ENCODE data around the gene NRAP.

NRAP gene

GRCh38 chr10:113663908-113664307 lies at the start of gene NRAP:
NRAP (minus strand) TSS chr10:113664041; CDS start chr10:113663882, 159 bp downstream.
- in situ Hi-C loops (cut with HindIII; ENCODE audit: low pct_ligation_motif_present, low pct_unique_long_range_greater_than_20kb, low sequenced_read_pairs): no loop called here
- DNase-seq: no peak

- no peak for DNase-seq
- in situ Hi-C loops (cut with HindIII; ENCODE audit: low pct_ligation_motif_present, low pct_unique_long_range_greater_than_20kb, low sequenced_read_pairs): no loop called here
Measured at GRCh38 chr10:113713640-113713982, 49.8 kb upstream of the NRAP start.

GRCh38 chr10:113712755-113713639 lies 49.2 kb upstream of the NRAP start:
- in situ Hi-C loops (cut with HindIII; ENCODE audit: low pct_ligation_motif_present, low pct_unique_long_range_greater_than_20kb, low sequenced_read_pairs): no loop called here
- DNase-seq: no peak

GRCh38 chr10:113712024-113712423 lies 48.2 kb upstream of the NRAP start:
- in situ Hi-C loops (cut with HindIII; ENCODE audit: low pct_ligation_motif_present, low pct_unique_long_range_greater_than_20kb, low sequenced_read_pairs): no loop called here
- no peak for DNase-seq

GRCh38 chr10:113711142-113711541 lies 47.3 kb upstream of the NRAP start:
- in situ Hi-C loops (cut with HindIII; ENCODE audit: low pct_ligation_motif_present, low pct_unique_long_range_greater_than_20kb, low sequenced_read_pairs): no loop called here
- no peak for DNase-seq

GRCh38 chr10:113709221-113709838 lies 45.5 kb upstream of the NRAP start:
- DNase-seq: peak; percentile 45
- in situ Hi-C loops (cut with HindIII; ENCODE audit: low pct_ligation_motif_present, low pct_unique_long_range_greater_than_20kb, low sequenced_read_pairs): no loop called here

- no peak for DNase-seq
- in situ Hi-C loops (cut with HindIII; ENCODE audit: low pct_ligation_motif_present, low pct_unique_long_range_greater_than_20kb, low sequenced_read_pairs): no loop called here
Measured at GRCh38 chr10:113708640-113709039, 44.8 kb upstream of the NRAP start.

GRCh38 chr10:113706623-113707022 lies 42.8 kb upstream of the NRAP start:
- in situ Hi-C loops (cut with HindIII; ENCODE audit: low pct_ligation_motif_present, low pct_unique_long_range_greater_than_20kb, low sequenced_read_pairs): no loop called here
- no peak for DNase-seq

GRCh38 chr10:113705344-113705652 lies 41.5 kb upstream of the NRAP start:
- in situ Hi-C loops (cut with HindIII; ENCODE audit: low pct_ligation_motif_present, low pct_unique_long_range_greater_than_20kb, low sequenced_read_pairs): no loop called here
- DNase-seq: no peak

GRCh38 chr10:113704637-113705343 lies 40.9 kb upstream of the NRAP start:
- peak; percentile 57 for DNase-seq
- in situ Hi-C loops (cut with HindIII; ENCODE audit: low pct_ligation_motif_present, low pct_unique_long_range_greater_than_20kb, low sequenced_read_pairs): no loop called here

- DNase-seq: no peak
- in situ Hi-C loops (cut with HindIII; ENCODE audit: low pct_ligation_motif_present, low pct_unique_long_range_greater_than_20kb, low sequenced_read_pairs): no loop called here
Measured at GRCh38 chr10:113697595-113697994, 33.8 kb upstream of the NRAP start.

GRCh38 chr10:113695691-113696090 lies 31.9 kb upstream of the NRAP start:
- no peak for DNase-seq

GRCh38 chr10:113693348-113693747 lies 29.5 kb upstream of the NRAP start:
- in situ Hi-C loops (cut with HindIII; ENCODE audit: low pct_ligation_motif_present, low pct_unique_long_range_greater_than_20kb, low sequenced_read_pairs): no loop called here
- no peak for DNase-seq

More at GRCh38 chr10:113695691-113696090, 31.9 kb upstream of the NRAP start:
- in situ Hi-C loops (cut with HindIII; ENCODE audit: low pct_ligation_motif_present, low pct_unique_long_range_greater_than_20kb, low sequenced_read_pairs): no loop called here

GRCh38 chr10:113692271-113692670 lies 28.4 kb upstream of the NRAP start:
- no peak for DNase-seq
- in situ Hi-C loops (cut with HindIII; ENCODE audit: low pct_ligation_motif_present, low pct_unique_long_range_greater_than_20kb, low sequenced_read_pairs): no loop called here

- in situ Hi-C loops (cut with HindIII; ENCODE audit: low pct_ligation_motif_present, low pct_unique_long_range_greater_than_20kb, low sequenced_read_pairs): no loop called here
- no peak for DNase-seq
Measured at GRCh38 chr10:113691381-113691780, 27.5 kb upstream of the NRAP start.

- DNase-seq: no peak
- in situ Hi-C loops (cut with HindIII; ENCODE audit: low pct_ligation_motif_present, low pct_unique_long_range_greater_than_20kb, low sequenced_read_pairs): no loop called here
Measured at GRCh38 chr10:113690749-113691148, 26.9 kb upstream of the NRAP start.

GRCh38 chr10:113689574-113689973 lies 25.7 kb upstream of the NRAP start:
- DNase-seq: no peak
- in situ Hi-C loops (cut with HindIII; ENCODE audit: low pct_ligation_motif_present, low pct_unique_long_range_greater_than_20kb, low sequenced_read_pairs): no loop called here

GRCh38 chr10:113689057-113689456 lies 25.2 kb upstream of the NRAP start:
- no peak for DNase-seq
- in situ Hi-C loops (cut with HindIII; ENCODE audit: low pct_ligation_motif_present, low pct_unique_long_range_greater_than_20kb, low sequenced_read_pairs): no loop called here

- DNase-seq: no peak
- in situ Hi-C loops (cut with HindIII; ENCODE audit: low pct_ligation_motif_present, low pct_unique_long_range_greater_than_20kb, low sequenced_read_pairs): no loop called here
Measured at GRCh38 chr10:113687037-113687436, 23.2 kb upstream of the NRAP start.

GRCh38 chr10:113686028-113686427 lies 22.2 kb upstream of the NRAP start:
- in situ Hi-C loops (cut with HindIII; ENCODE audit: low pct_ligation_motif_present, low pct_unique_long_range_greater_than_20kb, low sequenced_read_pairs): no loop called here
- no peak for DNase-seq
